MM.1S (cell line): ENCODE results near the gene CDK5.

Experiments used
- DNase-seq: peaks from one replicate; pipeline ENCODE4 v3.0.0-alpha.2; 2015
- H2AFZ ChIP-seq: fragments of 300-600 bp; sonication (generic); 2 replicates; pipeline ENCODE4 v1.6.0; 2016; ENCODE audit warnings: antibody characterized with exemption, low read length
- H3F3A ChIP-seq: fragments of 300-600 bp; sonication (generic); 2 replicates; pipeline ENCODE4 v1.6.1; 2016; ENCODE audit warnings: mild to moderate bottlenecking, antibody characterized with exemption, low read length, moderate library complexity, mixed read lengths; ENCODE audit not compliant: insufficient read depth
- H3K27ac ChIP-seq: fragments of 300-600 bp; sonication (generic); 2 replicates; pipeline ENCODE4 v1.5.1; 2016; ENCODE audit warnings: mild to moderate bottlenecking, low read length
- H3K27me3 ChIP-seq: fragments of 300-600 bp; sonication (generic); replicated peaks from 2 replicates; pipeline ENCODE4 v1.6.0; 2016; ENCODE audit warnings: low read length; ENCODE audit not compliant: insufficient read depth
- H3K36me3 ChIP-seq: fragments of 300-600 bp; sonication (generic); replicated peaks from 2 replicates; pipeline ENCODE4 v1.6.1; 2016; ENCODE audit warnings: mild to moderate bottlenecking, low read length, mixed read lengths; ENCODE audit not compliant: insufficient read depth
- H3K4me1 ChIP-seq: fragments of 300-600 bp; sonication (generic); 2 replicates; pipeline ENCODE4 v1.6.1; 2016; ENCODE audit warnings: low read length, mixed read lengths
- H3K4me2 ChIP-seq: fragments of 300-600 bp; sonication (generic); 2 replicates; pipeline ENCODE4 v1.6.0; 2016; ENCODE audit warnings: low read depth, low read length
- H3K4me3 ChIP-seq: fragments of 300-600 bp; sonication (generic); 2 replicates; pipeline ENCODE4 v1.5.1; 2016; ENCODE audit warnings: low read length, mixed read lengths
- H3K79me2 ChIP-seq: fragments of 300-600 bp; sonication (generic); 2 replicates; pipeline ENCODE4 v1.6.1; 2016; ENCODE audit warnings: mixed run types, low read length, mixed read lengths
- H3K9ac ChIP-seq: fragments of 300-600 bp; sonication (generic); 2 replicates; pipeline ENCODE4 v1.6.1; 2016; ENCODE audit warnings: low read length, mixed read lengths
- H3K9me2 ChIP-seq: fragments of 300-600 bp; sonication (generic); replicated peaks from 2 replicates; pipeline ENCODE4 v1.6.1; 2016; ENCODE audit warnings: mild to moderate bottlenecking, low read length, mixed read lengths; ENCODE audit not compliant: insufficient read depth
- H3K9me3 ChIP-seq: fragments of 300-600 bp; sonication (generic); replicated peaks from 2 replicates; pipeline ENCODE4 v1.6.1; 2016; ENCODE audit warnings: mild to moderate bottlenecking, low read length, mixed read lengths; ENCODE audit not compliant: insufficient read depth
- H4K20me1 ChIP-seq: fragments of 300-600 bp; sonication (generic); 2 replicates; pipeline ENCODE4 v1.6.1; 2016; ENCODE audit warnings: mild to moderate bottlenecking, low read length, moderate library complexity, mixed read lengths; ENCODE audit not compliant: insufficient read depth
- EZH2 ChIP-seq: fragments of 300-600 bp; sonication (generic); optimal IDR thresholded peaks from 2 replicates; pipeline ENCODE3; 2017; ENCODE audit warnings: low read depth, mild to moderate bottlenecking, antibody characterized with exemption, low read length, mixed read lengths
- EZH2phosphoT487 ChIP-seq: fragments of 300-600 bp; sonication (generic); IDR thresholded peaks from 2 replicates; pipeline ENCODE4 v1.6.1; 2018; ENCODE audit warnings: antibody characterized with exemption, low read length
- TF ChIP-seq, protein P1 (sequence below): fragments of 300-600 bp; sonication (generic); IDR thresholded peaks from 2 replicates; pipeline ENCODE4 v1.5.1; 2016; ENCODE audit warnings: antibody characterized with exemption, low read length, mixed read lengths

The CDK5 gene

GRCh38 chr7:151032936-151033863, 24.5 kb downstream of the CDK5 start:
- H3K4me3 ChIP-seq: no peak overlapping the region
- no peaks in the 10 kb centered on the region for H3K9me2 ChIP-seq
- no peak overlapping the region for H3K4me2 ChIP-seq
- DNase-seq: no peak
- no peaks in the 10 kb centered on the region for H3K9me3 ChIP-seq
- H3F3A ChIP-seq: no peaks in the 10 kb centered on the region
- TF ChIP-seq EZH2 (no peak), EZH2phosphoT487 (no peak)
- TF ChIP-seq, protein P1, sequence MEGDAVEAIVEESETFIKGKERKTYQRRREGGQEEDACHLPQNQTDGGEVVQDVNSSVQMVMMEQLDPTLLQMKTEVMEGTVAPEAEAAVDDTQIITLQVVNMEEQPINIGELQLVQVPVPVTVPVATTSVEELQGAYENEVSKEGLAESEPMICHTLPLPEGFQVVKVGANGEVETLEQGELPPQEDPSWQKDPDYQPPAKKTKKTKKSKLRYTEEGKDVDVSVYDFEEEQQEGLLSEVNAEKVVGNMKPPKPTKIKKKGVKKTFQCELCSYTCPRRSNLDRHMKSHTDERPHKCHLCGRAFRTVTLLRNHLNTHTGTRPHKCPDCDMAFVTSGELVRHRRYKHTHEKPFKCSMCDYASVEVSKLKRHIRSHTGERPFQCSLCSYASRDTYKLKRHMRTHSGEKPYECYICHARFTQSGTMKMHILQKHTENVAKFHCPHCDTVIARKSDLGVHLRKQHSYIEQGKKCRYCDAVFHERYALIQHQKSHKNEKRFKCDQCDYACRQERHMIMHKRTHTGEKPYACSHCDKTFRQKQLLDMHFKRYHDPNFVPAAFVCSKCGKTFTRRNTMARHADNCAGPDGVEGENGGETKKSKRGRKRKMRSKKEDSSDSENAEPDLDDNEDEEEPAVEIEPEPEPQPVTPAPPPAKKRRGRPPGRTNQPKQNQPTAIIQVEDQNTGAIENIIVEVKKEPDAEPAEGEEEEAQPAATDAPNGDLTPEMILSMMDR: no peak
- 0 out of 2 replicates have a peak, but pooled peaks cover 2% of the 10 kb centered on the region for H3K4me1 ChIP-seq
- H3K27ac ChIP-seq: no peak overlapping the region
- no peaks in the 10 kb centered on the region for H3K36me3 ChIP-seq
- H3K9ac ChIP-seq: no peak overlapping the region
- no peaks in the 10 kb centered on the region for H3K27me3 ChIP-seq
- H2AFZ ChIP-seq: no peak overlapping the region
- peaks cover 21% of the 10 kb centered on the region for H3K79me2 ChIP-seq
- no peaks in the 10 kb centered on the region for H4K20me1 ChIP-seq

DNA sequence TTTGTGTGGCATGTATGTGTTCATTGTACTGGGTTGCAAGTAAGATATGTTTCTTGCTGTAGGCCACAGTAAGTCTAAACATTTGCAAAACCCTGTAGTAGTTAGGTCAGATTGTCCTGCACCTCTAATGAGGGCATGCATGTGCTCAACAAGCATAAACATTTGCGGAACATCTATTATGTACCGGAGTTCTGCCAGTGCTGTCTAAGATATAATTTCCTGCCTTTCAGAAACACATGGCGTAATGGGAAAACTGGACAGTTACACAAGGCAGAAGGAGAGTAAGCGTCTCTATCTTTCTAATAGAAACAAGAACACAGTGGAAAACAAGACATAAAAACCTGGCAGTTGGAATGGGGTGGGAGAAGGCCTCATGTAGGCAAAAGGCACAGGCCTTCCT, 26.7 kb downstream of the CDK5 start:
- no peaks in the 10 kb centered on the region for H4K20me1 ChIP-seq
- H3K4me3 ChIP-seq: no peak overlapping the region
- H3K36me3 ChIP-seq: no peaks in the 10 kb centered on the region
- H3K79me2 ChIP-seq: peaks cover 21% of the 10 kb centered on the region
- H3K9ac ChIP-seq: no peak overlapping the region
- no peaks in the 10 kb centered on the region for H3F3A ChIP-seq
- no peak overlapping the region for H2AFZ ChIP-seq
- H3K4me2 ChIP-seq: no peak overlapping the region
- DNase-seq: no peak
- H3K27ac ChIP-seq: no peak overlapping the region
- no peak for TF ChIP-seq EZH2
- TF ChIP-seq, protein P1: no peak
- TF ChIP-seq EZH2phosphoT487: no peak
- H3K9me2 ChIP-seq: no peaks in the 10 kb centered on the region
- H3K4me1 ChIP-seq: peaks cover 9% of the 10 kb centered on the region
- no peaks in the 10 kb centered on the region for H3K9me3 ChIP-seq
- no peaks in the 10 kb centered on the region for H3K27me3 ChIP-seq

DNA sequence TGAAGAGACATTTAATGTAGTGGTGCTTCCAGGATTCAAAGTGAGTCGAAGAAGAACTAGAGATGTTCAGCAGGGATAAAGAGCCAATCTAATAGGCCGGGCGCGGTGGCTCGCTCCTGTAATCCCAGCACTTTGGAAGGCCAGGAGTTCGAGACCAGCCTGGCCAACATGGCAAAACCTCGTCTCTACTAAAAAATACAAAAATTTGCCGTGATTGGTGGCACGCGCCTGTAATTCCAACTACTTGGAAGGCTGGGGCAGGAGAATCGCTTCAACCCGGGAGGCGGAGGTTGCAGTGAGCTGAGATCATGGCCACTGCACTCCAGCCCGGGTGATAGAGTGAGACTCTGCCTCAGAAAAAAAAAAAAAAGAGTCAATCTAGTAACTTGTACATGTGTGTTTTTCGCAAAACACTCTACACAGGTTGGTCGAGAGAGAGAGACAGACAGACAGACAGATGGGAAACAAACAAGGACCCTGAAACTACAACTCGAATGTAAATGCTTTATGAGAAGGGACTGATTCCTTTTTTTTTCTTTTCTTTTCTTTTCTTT, 28.7 kb downstream of the CDK5 start:
- H3K9ac ChIP-seq: peak overlapping the region; percentile 80
- H3K9me2 ChIP-seq: no peaks in the 10 kb centered on the region
- H3K36me3 ChIP-seq: no peaks in the 10 kb centered on the region
- H3K4me2 ChIP-seq: peak overlapping the region; percentile 70
- H3K4me1 ChIP-seq: peaks cover 13% of the 10 kb centered on the region
- H3K27ac ChIP-seq: peak overlapping the region; percentile 77; the same call in 1 of the 2 replicates
- H3F3A ChIP-seq: no peaks in the 10 kb centered on the region
- DNase-seq: no peak
- TF ChIP-seq EZH2phosphoT487 (no peak), EZH2 (no peak)
- TF ChIP-seq, protein P1: no peak
- H4K20me1 ChIP-seq: no peaks in the 10 kb centered on the region
- H3K27me3 ChIP-seq: no peaks in the 10 kb centered on the region
- H3K9me3 ChIP-seq: no peaks in the 10 kb centered on the region
- H2AFZ ChIP-seq: peak overlapping the region; percentile 61
- peak overlapping the region; percentile 73 for H3K4me3 ChIP-seq
- peaks cover 21% of the 10 kb centered on the region for H3K79me2 ChIP-seq
